Measurements from ENCODE around the gene EDRF1.

EDRF1 gene

DNA sequence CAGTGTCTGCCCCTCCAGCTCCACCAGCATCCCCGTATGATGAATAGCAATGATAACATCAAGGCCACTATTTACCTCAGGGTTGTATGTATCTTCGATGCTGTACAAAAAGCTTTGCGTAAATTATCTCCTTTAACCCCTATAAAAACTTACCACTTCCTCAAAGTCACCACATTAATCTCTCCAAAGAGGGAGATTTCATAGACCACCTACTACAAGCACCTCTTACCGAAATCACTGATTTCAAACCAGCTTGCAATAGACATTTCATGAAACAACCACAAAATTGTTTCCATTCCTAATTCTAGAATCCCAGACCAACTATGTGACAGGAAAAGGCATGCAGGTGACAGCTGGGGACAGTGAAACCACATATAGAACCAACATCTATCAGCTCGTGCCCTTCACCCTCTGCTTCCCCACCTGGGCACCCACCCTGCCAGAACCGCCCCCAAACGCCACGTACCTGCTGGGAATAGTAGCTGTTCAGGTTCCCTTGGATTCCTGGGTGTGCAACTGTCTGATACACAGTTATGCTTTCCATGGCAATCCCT lies 76.2 kb downstream of the EDRF1 start:
- DNase-seq = no peak

DNA sequence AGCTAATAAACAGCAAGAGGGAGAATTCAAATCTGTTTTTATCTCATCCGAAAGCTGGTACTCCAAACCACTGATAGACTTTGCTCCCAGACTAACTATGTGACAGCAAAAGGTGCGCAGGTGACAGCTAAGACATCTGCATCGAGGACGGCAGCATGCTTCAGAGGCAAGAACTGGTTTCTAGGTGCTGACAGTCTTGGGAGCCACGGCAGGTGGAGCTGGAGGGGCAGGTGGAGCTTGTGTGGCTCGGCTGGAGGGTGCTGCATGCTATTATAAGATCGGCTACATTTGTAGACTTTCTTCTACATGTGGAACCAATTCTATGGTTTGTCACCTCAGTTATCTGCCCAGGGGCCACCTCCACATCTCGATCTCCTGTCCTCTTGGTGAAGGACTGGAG lies 77.9 kb downstream of the EDRF1 start:
- DNase-seq = no peak

DNA sequence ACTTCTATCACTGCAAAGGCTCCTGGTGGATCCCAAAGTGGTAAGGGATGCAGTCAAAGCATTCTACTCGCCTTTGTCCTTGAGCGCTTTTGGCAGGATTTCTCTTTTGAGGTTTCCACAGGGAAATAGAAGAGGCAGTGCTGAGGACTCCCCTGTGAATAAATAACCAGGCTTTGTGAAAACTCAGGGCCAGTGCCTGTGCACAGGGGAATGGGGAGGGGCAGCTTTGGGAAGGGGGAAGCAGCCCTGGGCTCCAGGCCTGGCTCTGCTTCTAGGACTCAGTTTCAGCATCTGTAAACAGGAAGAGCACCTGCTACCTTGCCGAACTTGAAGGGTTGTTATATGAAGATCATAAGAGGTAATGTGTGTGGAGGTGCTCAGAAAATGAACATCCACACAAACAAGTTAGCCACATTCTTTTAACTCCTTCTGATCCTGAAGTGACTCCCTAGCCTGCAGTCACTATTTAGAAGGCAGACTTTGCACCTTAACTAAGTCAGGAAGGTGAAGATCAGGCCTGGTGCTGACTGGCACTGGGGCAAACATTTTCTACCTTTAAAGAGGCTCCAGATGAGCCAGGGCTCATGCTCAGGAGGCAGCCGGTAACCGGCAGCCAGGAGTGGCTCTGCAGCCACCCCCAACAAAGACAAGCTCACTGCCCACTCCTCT lies 78.6 kb downstream of the EDRF1 start:
- DNase-seq = no peak

- no peak for DNase-seq
Observed at GRCh38 chr10:125799451-125800182, 80.1 kb downstream of the EDRF1 start.

DNA sequence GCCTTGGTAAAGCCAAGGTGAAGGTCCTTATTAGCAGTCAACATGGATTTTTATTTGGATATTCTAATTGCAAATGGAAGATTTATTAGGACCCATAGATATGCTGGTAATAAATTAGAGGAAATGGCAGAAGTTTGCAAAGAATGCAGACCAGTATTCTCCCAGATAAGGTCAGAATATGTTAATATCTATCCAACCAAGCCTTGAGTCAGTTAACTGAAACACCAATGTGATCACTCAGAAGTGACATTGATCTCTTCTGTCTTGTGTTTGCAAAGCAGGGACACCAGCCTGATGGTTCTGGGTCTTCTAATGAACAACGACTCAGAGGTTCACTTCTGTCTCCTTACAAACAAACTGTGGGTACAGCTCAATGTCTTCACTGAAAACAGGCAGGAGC lies 82.1 kb downstream of the EDRF1 start:
- DNase-seq = no peak

- DNase-seq = no peak
Observed at GRCh38 chr10:125802131-125802530, 82.6 kb downstream of the EDRF1 start.

DNA sequence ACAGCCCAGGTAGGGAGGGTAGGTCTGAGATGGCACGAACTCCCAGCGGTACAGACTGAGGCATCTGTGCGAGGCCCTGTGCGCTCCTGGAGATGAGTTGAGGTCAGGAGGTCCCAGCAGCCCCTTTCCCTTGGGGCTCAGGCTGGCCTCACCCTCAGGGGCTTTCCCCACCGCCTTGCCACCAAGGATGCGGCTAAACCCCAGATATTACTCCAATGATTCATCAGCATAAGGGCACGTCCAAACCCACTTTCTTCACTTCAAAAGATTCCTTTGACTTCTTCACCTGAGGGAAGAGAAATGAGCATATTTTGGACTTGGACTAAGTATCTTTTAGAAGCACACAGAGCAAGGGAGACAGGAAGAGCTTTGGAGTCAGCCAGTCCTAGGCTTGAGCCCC lies 83.2 kb downstream of the EDRF1 start:
- no peak for DNase-seq

- DNase-seq = no peak
Observed at GRCh38 chr10:125808047-125808446, 88.5 kb downstream of the EDRF1 start.

- no peak for DNase-seq
Observed at GRCh38 chr10:125811251-125811650, 91.7 kb downstream of the EDRF1 start.

DNA sequence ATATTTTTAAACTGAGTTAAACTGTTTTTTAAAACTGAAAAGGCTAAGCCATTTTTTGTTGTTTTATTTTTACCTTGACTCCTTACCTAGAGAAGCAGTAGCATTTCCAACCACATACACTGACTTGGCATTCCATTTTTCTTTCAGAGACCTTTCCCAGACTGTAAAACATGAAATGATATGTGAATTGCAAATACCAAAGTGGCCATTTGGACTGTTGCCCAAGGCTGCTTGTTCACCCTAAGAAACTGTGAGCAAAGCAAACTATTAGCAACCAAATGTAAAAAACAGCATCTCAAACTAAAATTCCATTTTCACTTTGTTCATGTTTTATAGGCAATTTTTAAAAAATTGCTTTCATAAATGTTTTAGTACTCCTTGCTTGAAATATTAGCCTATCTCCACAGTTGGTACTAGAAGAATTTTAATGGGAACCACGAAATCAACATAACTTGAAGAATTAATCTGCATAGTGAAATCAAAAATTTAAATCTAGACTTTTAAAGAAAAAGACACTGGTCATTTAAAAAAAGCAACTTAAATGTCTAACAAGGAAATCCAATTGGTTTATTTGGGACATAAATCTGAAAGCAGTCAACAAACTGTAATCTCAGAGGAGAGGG lies 92.7 kb downstream of the EDRF1 start:
- no peak for DNase-seq

Data from bone marrow (tissue), 2 donors.